GM18505 (cell line): Measurements from ENCODE around the gene KLHL30.

ENCODE experiments used
- ATAC-seq: cut with Tn5 transposase; IDR thresholded peaks from one replicate; pipeline ENCODE4 v1.9.1; 2021; ENCODE audit not compliant: unreplicated experiment
- POLR2A ChIP-seq: IDR thresholded peaks from 4 replicates; pipeline ENCODE4 v1.6.1; 2011; ENCODE audit warnings: borderline replicate concordance; ENCODE audit not compliant: insufficient read depth, insufficient read length; ENCODE audit errors: extremely low read depth

The KLHL30 gene

DNA sequence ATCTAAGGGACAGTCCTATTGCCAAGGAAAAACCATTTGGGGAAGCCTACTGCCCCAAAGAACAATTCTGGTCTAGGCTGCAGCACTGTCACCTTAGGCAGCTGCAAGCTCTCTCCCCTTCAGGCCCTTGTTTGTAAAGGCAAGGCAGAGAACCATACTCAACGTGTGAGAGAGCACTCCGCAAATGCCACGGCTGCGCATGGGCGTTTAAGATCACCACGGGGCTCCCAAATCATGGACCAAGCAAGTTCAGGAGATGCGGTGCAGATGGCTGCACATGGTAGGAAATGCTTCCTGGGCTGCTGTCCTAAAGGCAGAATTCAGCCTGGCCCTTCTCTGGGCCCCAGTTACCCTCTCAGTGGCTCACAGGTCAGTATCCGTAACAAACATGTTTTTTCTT is 35.8 kb downstream of the KLHL30 start:
- no peak for TF ChIP-seq POLR2A
- ATAC-seq, result no peak

DNA sequence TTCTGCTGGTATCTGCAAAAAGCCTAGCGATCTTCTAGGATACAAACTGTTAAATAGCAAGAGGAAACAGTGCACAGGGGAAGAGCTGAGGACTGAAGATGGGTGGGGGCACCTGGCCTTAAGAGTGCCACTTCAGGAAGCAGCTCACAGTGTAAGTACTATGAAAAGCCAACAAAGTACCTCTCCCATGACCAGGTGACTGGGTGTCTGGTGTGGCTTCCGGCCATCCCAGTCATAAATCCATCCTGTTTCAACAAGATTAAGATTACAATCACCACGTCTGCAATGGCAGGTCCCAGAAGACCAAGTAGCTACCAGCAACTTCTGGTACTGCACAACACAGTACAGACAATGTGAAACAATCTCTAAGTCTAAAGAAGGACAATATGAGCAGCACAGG is 36.2 kb downstream of the KLHL30 start:
- TF ChIP-seq POLR2A, result no peak
- ATAC-seq, result no peak

DNA sequence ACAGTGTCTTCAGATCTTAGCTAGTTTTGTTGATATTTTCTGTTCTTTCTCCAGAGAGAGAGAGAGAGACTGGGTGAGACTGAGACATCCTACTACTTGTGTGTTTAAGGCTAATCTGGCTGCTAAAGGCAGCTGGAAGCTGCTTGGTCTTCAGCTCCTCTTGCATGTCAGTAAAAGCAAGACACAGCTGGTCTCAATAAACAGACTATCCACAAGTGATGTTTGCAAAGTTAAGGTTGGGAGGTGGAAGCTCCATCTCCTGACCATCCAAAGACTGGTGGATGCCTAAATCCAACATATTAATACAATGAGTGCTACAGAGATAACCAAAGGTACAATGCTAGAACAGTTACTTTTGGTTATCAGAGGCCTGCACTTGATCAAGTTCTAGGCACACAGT is 38.1 kb downstream of the KLHL30 start:
- TF ChIP-seq POLR2A, result no peak

DNA sequence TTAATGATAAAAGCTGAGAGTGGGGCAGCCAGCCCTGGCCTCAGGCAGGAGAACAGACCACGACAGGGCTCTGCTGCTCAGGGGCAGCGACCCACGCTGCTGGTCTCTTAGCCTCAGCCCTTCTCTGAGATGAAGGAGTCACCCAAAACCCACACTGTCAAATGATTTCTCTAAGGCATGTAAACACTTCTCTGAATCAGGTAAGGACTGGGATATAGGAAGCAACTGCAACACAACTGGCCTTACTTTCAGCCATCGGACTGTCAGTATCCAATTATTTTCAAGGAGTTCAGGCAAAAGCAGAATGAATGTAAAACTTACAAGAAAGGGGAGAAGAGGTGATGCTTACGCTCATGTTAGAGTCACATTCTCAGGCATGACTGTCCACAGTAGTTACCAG is 42.1 kb downstream of the KLHL30 start:
- TF ChIP-seq POLR2A, result no peak
- no peak for ATAC-seq

More for the DNA sequence above, 38.1 kb downstream of the KLHL30 start:
- no peak for ATAC-seq

DNA sequence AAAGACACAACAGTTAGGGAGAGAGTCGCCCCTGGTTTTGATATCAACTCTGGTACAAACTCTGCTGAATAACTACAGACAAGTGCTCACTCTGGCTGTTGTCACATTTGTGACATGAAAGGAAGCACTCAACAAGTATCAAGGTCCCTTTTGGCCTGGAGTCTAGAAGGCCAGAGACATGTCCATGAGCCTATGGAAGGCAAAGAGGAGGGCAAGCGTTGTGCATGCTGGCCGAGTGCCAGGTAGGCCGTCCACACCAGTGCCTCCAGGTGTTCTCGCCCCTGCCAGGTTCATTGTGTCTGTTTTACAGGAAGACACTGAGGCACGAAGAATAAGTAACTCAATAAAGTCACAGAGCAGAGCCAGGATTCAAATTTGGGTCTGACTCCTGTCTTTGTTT is 43.9 kb downstream of the KLHL30 start:
- ATAC-seq, result no peak
- no peak for TF ChIP-seq POLR2A

DNA sequence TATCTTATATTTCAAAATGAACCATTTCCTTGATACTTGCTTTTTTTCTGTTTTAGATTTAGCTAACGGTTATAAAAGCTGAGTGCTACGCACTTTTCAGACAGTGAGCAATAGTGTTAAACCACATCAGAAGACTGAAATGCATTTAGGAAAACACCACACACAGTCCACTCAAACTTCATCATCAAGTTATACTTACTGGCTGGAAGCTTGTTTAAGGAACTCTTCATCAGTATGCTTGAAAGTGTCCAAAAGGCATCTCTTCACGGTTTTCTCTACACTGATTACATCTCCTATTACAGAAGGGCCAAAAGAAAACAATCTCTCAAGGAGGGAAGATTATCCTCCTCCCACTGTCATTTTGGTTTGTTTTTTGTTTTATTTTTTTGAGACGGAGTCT is 45.4 kb downstream of the KLHL30 start:
- no peak for ATAC-seq
- no peak for TF ChIP-seq POLR2A

DNA sequence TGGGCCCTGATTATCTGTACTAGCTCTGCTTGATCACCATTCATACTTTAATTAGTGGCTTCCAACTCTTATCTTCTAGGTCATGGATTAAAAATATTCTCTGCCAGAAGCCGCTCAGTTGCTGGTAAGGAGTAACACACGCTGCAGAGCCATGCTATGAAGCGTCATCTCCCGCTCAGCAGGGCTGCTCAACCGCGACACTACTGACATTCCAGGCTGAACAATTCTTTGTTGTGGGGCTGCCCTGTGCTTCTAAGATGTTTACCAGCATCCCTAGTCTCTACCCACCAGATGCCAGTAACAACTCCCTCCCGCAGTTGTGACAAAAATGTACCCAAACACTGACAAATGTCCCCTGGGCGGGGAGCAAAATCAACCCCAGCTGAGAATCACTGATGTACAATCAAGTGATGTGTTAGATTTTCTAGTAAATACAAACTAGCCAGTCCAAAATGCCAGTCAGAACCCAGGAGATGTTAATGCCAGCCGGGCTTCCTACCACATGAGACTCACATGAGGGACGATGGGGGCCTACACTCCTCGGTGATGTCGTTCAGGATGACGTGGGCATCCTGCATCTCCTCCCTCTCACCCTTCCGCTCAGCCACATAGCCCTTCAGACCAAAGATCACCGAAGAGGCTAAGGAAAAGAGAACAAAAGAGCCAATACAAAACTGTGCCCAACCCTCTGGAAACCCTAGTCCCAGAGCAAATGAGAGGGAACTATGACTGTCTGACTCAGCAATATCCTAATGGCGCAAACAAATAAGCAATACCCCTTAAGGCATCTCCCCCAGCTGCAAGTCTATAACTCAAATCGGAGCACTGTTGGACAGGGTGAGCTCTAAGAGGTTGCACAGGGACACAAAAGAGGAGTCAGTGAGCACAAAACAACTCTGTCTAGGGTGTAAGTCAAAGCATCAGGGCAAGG is 49.4 kb downstream of the KLHL30 start:
- no peak for ATAC-seq
- no peak for TF ChIP-seq POLR2A

DNA sequence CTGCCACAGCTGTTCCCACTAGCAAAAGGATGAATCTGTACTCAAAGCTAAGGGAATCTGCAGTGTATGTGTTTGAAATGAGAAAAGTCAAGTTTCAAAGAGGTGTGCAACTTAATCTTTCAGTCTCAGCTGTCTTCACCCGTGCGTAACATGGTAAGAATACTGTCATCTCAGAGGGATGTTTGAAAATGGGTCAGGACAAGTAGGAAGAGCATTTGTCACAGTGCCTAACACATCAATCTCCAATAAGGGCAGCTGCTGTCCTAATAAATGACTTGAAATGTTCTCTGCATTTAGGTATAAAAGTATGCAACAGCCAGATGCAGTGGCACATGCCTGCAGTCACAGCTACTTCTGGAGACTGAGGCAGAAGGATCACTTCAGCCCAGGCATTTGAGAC is 52.0 kb downstream of the KLHL30 start:
- no peak for ATAC-seq
- no peak for TF ChIP-seq POLR2A
